Measurements from ENCODE around the gene CA7.

CA7 gene

GRCh38 chr16:66832661-66833305, 11.4 kb upstream of the CA7 start:
- Histone ChIP-seq H3K27ac (ENCODE audit: low read depth, low read length) (no peak overlapping the region), H3K36me3 (ENCODE audit: control insufficient read depth, insufficient read depth, low read length) (no peaks in the 10 kb centered on the region), H3K9ac (ENCODE audit: low read length) (no peak overlapping the region), H3K27me3 (ENCODE audit: control insufficient read depth, insufficient read depth, low read length) (no peaks in the 10 kb centered on the region), H3K4me3 (ENCODE audit: low read length) (no peak overlapping the region), H3K4me1 (ENCODE audit: control insufficient read depth, insufficient read depth, low read length) (peaks cover 10% of the 10 kb centered on the region)

- Histone ChIP-seq H3K27me3 (ENCODE audit: control insufficient read depth, insufficient read depth, low read length) (no peaks in the 10 kb centered on the region), H3K4me3 (ENCODE audit: low read length) (no peak overlapping the region)
Measured at GRCh38 chr16:66834746-66835145, 9.5 kb upstream of the CA7 start.

GRCh38 chr16:66840883-66841282, 3.3 kb upstream of the CA7 start:
- Histone ChIP-seq H3K9ac (ENCODE audit: low read length) (no peak overlapping the region), H3K4me3 (ENCODE audit: low read length) (no peak overlapping the region), H3K27ac (ENCODE audit: low read depth, low read length) (no peak overlapping the region), H3K27me3 (ENCODE audit: control insufficient read depth, insufficient read depth, low read length) (peaks cover 10% of the 10 kb centered on the region), H3K36me3 (ENCODE audit: control insufficient read depth, insufficient read depth, low read length) (no peaks in the 10 kb centered on the region), H3K4me1 (ENCODE audit: control insufficient read depth, insufficient read depth, low read length) (no peaks in the 10 kb centered on the region)

More at GRCh38 chr16:66834746-66835145, 9.5 kb upstream of the CA7 start:
- peaks cover 3% of the 10 kb centered on the region for H3K4me1 ChIP-seq (ENCODE audit: control insufficient read depth, insufficient read depth, low read length)
- H3K27ac ChIP-seq (ENCODE audit: low read depth, low read length) = no peak overlapping the region
- no peak overlapping the region for H3K9ac ChIP-seq (ENCODE audit: low read length)
- no peaks in the 10 kb centered on the region for H3K36me3 ChIP-seq (ENCODE audit: control insufficient read depth, insufficient read depth, low read length)

GRCh38 chr16:66841366-66841765, 2.8 kb upstream of the CA7 start:
- Histone ChIP-seq H3K4me1 (ENCODE audit: control insufficient read depth, insufficient read depth, low read length) (no peaks in the 10 kb centered on the region), H3K9ac (ENCODE audit: low read length) (no peak overlapping the region), H3K27ac (ENCODE audit: low read depth, low read length) (no peak overlapping the region), H3K36me3 (ENCODE audit: control insufficient read depth, insufficient read depth, low read length) (no peaks in the 10 kb centered on the region), H3K27me3 (ENCODE audit: control insufficient read depth, insufficient read depth, low read length) (peaks cover 10% of the 10 kb centered on the region), H3K4me3 (ENCODE audit: low read length) (no peak overlapping the region)

GRCh38 chr16:66842765-66843164, 1.4 kb upstream of the CA7 start:
- H3K27me3 ChIP-seq (ENCODE audit: control insufficient read depth, insufficient read depth, low read length) = peaks cover 10% of the 10 kb centered on the region
- H3K4me3 ChIP-seq (ENCODE audit: low read length) = no peak overlapping the region
- H3K27ac ChIP-seq (ENCODE audit: low read depth, low read length) = no peak overlapping the region
- no peaks in the 10 kb centered on the region for H3K4me1 ChIP-seq (ENCODE audit: control insufficient read depth, insufficient read depth, low read length)
- H3K9ac ChIP-seq (ENCODE audit: low read length) = no peak overlapping the region
- H3K36me3 ChIP-seq (ENCODE audit: control insufficient read depth, insufficient read depth, low read length) = no peaks in the 10 kb centered on the region

DNA sequence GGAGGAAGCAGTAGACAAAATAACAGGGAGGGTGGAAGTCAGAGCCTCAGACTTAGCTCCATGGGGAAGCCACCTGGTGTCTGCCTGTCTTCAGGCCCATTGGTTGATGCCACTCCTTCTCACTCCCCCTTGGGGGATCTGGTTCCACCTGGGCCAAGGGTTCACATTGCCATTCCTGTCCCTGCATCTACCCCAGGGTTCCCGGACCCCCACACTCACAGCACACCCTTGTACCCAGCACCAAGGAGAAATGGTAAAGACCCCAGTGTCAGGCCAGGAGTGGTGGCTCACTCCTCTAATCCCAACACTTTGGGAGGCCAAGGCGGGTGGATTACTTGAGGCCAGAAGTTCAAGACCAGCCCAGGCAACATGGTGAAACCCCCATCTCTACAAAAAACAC, 1.0 kb upstream of the CA7 start:
- Histone ChIP-seq H3K27ac (ENCODE audit: low read depth, low read length) (no peak overlapping the region), H3K4me3 (ENCODE audit: low read length) (no peak overlapping the region), H3K9ac (ENCODE audit: low read length) (no peak overlapping the region), H3K27me3 (ENCODE audit: control insufficient read depth, insufficient read depth, low read length) (peaks cover 10% of the 10 kb centered on the region), H3K36me3 (ENCODE audit: control insufficient read depth, insufficient read depth, low read length) (no peaks in the 10 kb centered on the region), H3K4me1 (ENCODE audit: control insufficient read depth, insufficient read depth, low read length) (no peaks in the 10 kb centered on the region)

- Histone ChIP-seq H3K27ac (ENCODE audit: low read depth, low read length) (no peak overlapping the region), H3K4me3 (ENCODE audit: low read length) (no peak overlapping the region), H3K27me3 (ENCODE audit: control insufficient read depth, insufficient read depth, low read length) (peaks cover 10% of the 10 kb centered on the region)
Measured at GRCh38 chr16:66844009-66844341, 239 bp upstream of the CA7 start.

GRCh38 chr16:66845080-66845410, 831 bp downstream of the CA7 start:
- Histone ChIP-seq H3K4me3 (ENCODE audit: low read length) (peak overlapping the region; percentile 58), H3K36me3 (ENCODE audit: control insufficient read depth, insufficient read depth, low read length) (no peaks in the 10 kb centered on the region), H3K27me3 (ENCODE audit: control insufficient read depth, insufficient read depth, low read length) (peaks cover 10% of the 10 kb centered on the region), H3K9ac (ENCODE audit: low read length) (no peak overlapping the region), H3K27ac (ENCODE audit: low read depth, low read length) (no peak overlapping the region), H3K4me1 (ENCODE audit: control insufficient read depth, insufficient read depth, low read length) (no peaks in the 10 kb centered on the region)

More at GRCh38 chr16:66844009-66844341, 239 bp upstream of the CA7 start:
- Histone ChIP-seq H3K36me3 (ENCODE audit: control insufficient read depth, insufficient read depth, low read length) (no peaks in the 10 kb centered on the region), H3K9ac (ENCODE audit: low read length) (no peak overlapping the region), H3K4me1 (ENCODE audit: control insufficient read depth, insufficient read depth, low read length) (no peaks in the 10 kb centered on the region)

DNA sequence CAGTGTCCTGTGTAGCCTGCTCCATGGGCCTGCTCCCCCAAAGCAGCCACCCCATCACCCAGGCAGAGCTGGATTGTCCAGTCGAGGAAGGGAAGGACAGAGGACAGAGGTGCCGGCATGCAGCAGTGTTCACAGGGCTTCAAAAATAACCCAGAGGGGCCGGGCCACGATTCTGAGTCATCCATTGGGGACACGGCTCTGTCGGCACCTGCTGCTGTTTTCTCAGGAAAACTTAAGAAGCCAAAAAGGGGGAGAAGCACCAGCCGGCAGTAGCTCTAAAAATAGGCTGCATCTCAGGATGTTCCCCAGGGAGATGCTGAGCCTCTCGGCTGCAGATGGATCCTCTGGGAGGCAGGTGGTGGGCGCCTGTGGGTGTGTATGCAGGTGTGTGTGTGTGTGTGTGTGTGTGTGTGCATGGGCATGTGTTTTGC, 1.6 kb downstream of the CA7 start:
- Histone ChIP-seq H3K9ac (ENCODE audit: low read length) (no peak overlapping the region), H3K4me1 (ENCODE audit: control insufficient read depth, insufficient read depth, low read length) (no peaks in the 10 kb centered on the region), H3K4me3 (ENCODE audit: low read length) (no peak overlapping the region), H3K27ac (ENCODE audit: low read depth, low read length) (no peak overlapping the region), H3K27me3 (ENCODE audit: control insufficient read depth, insufficient read depth, low read length) (peaks cover 10% of the 10 kb centered on the region), H3K36me3 (ENCODE audit: control insufficient read depth, insufficient read depth, low read length) (no peaks in the 10 kb centered on the region)

DNA sequence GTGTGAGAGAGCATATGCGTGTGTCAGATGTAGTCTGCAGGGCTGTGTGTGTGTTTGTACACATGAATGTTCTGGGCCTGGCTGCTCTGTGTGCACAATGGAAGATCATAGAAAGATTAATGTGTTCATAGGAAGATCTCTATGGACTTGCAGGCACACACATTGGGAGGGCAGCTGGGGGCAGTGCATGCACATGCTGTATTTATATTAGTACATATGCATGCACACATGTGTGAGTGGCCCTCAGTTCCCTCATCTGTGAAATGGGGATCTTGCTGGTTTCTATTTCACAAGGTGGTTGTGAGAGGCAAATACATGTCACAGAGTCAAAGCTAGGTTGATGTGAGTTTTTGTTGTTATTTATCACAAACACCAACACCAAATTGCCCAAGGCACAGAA, 2.1 kb downstream of the CA7 start:
- Histone ChIP-seq H3K36me3 (ENCODE audit: control insufficient read depth, insufficient read depth, low read length) (no peaks in the 10 kb centered on the region), H3K4me3 (ENCODE audit: low read length) (no peak overlapping the region), H3K9ac (ENCODE audit: low read length) (no peak overlapping the region), H3K27me3 (ENCODE audit: control insufficient read depth, insufficient read depth, low read length) (peaks cover 10% of the 10 kb centered on the region), H3K27ac (ENCODE audit: low read depth, low read length) (no peak overlapping the region), H3K4me1 (ENCODE audit: control insufficient read depth, insufficient read depth, low read length) (no peaks in the 10 kb centered on the region)

- H3K27ac ChIP-seq (ENCODE audit: low read depth, low read length) = no peak overlapping the region
- H3K4me3 ChIP-seq (ENCODE audit: low read length) = no peak overlapping the region
- H3K27me3 ChIP-seq (ENCODE audit: control insufficient read depth, insufficient read depth, low read length) = peaks cover 10% of the 10 kb centered on the region
- H3K4me1 ChIP-seq (ENCODE audit: control insufficient read depth, insufficient read depth, low read length) = no peaks in the 10 kb centered on the region
- H3K36me3 ChIP-seq (ENCODE audit: control insufficient read depth, insufficient read depth, low read length) = no peaks in the 10 kb centered on the region
- no peak overlapping the region for H3K9ac ChIP-seq (ENCODE audit: low read length)
Measured at GRCh38 chr16:66846831-66847230, 2.6 kb downstream of the CA7 start.

DNA sequence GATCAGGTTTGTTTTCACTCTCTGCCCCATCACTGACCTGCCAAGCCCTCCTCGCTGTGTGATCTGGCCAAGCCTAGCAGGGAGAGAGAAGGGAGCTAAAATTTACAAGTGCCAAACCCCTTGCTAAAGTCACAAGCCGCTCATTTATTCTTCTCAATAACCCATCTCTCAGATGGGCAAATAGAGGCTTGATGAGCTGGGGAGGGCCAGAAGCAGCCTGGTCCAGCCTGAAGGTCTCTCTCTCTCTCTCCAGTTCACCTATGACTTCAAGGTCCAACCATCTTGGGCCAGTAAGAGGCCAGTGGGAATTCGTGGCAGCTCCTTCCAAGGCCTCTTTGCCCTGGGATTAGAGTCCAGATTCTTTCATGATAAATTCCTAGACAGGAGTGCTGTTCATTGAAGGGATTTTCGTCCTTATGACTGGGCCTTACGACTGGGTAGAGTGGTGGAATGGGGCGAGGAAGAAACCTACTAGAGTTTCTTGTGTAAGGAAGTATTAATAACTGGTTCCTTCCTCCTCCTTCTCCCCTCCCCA, 3.4 kb downstream of the CA7 start:
- H3K27me3 ChIP-seq (ENCODE audit: control insufficient read depth, insufficient read depth, low read length) = peaks cover 10% of the 10 kb centered on the region
- H3K9ac ChIP-seq (ENCODE audit: low read length) = no peak overlapping the region
- H3K4me3 ChIP-seq (ENCODE audit: low read length) = no peak overlapping the region
- no peaks in the 10 kb centered on the region for H3K4me1 ChIP-seq (ENCODE audit: control insufficient read depth, insufficient read depth, low read length)
- H3K36me3 ChIP-seq (ENCODE audit: control insufficient read depth, insufficient read depth, low read length) = no peaks in the 10 kb centered on the region
- H3K27ac ChIP-seq (ENCODE audit: low read depth, low read length) = no peak overlapping the region

- no peak overlapping the region for H3K9ac ChIP-seq (ENCODE audit: low read length)
- no peaks in the 10 kb centered on the region for H3K36me3 ChIP-seq (ENCODE audit: control insufficient read depth, insufficient read depth, low read length)
- H3K27ac ChIP-seq (ENCODE audit: low read depth, low read length) = no peak overlapping the region
- no peaks in the 10 kb centered on the region for H3K4me1 ChIP-seq (ENCODE audit: control insufficient read depth, insufficient read depth, low read length)
- H3K4me3 ChIP-seq (ENCODE audit: low read length) = no peak overlapping the region
- peaks cover 8% of the 10 kb centered on the region for H3K27me3 ChIP-seq (ENCODE audit: control insufficient read depth, insufficient read depth, low read length)
Measured at GRCh38 chr16:66848172-66848571, 4.0 kb downstream of the CA7 start.

Data from rectal smooth muscle tissue (tissue), 1 donor.